ENCODE data around the gene SLC39A12. TPM values are rescaled to one million over a fixed set of nuclear protein-coding genes. Genes with fewer than 3 reads are reported as not detected.

SLC39A12 gene
- total and polyA plus RNA-seq, 2 of the 13 experiments (the other 11 are each of a cell fraction or from before 2014, with no cell fraction given), result not detected

DNA sequence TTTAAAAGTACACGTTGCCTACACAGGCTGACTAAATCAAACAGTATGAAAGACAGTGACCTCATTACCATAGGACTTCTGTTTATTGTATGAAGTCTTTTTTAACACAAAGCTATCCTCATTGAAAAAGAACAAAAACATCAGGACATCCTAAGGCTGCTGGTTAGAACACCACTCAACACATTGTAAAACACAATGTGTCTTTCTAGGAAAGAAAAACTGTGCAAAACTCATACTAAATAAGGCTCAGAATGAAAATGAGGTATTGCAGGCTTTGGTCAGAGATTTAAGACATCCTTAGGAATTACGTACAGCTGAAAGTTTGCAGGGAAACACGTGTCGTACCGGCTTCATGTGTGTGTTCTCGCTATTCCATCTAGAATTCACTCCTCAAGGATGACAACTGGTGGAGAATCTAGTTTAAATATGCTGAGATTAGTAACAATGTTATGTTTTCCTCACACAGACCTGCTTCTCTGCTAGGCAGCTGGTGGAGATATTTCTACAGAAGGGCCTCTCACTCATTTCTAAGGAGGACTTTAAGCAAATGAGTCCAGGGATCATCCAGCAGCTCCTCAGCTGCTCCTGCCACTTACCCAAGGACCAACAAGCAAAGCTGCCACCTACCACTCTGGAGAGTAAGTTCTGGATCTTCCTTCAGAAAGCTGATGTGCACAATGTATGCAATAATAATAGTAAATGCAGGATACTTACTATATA is 29.3 kb downstream of the SLC39A12 start:
- 24% methylated on average over 6 of the region's 6 CpGs for WGBS (ENCODE audit: low lambda C conversion rate)
- H3K4me2 ChIP-seq (ENCODE audit: low read depth, low read length), result no peak overlapping the region
- H3K9me3 ChIP-seq (ENCODE audit: low read length), result no peaks in the 10 kb centered on the region
- ChIA-PET CTCF (ENCODE audit: low intra/inter-chr PET ratio, low total read pairs) (no interaction called here), POLR2A (no interaction called here)
- no TSS peak for BruUV-seq (replicated peaks)
- no peak overlapping the region for H3K9ac ChIP-seq (ENCODE audit: insufficient read depth, low read depth, low read length)
- intact Hi-C loops (cut with micrococcal nuclease; ENCODE audit: unreplicated experiment), result no loop called here
- H3K4me3 ChIP-seq (replicated peaks in 1 of 3; ENCODE audit: insufficient read depth in 1 of 3, low read depth in 2 of 3, low read length in 3 of 3), result no peak overlapping the region
- no peak overlapping the region for H2AFZ ChIP-seq (ENCODE audit: low read length)
- TF ChIP-seq JDP2 (CRISPR knock-in tag; IDR thresholded peaks at IDR 0.05; ENCODE audit: borderline replicate concordance) (no peak), ELK4 (CRISPR knock-in tag; IDR thresholded peaks at IDR 0.05; ENCODE audit: borderline replicate concordance) (no peak)
- H4K20me1 ChIP-seq (ENCODE audit: insufficient read depth, low read length), result no peaks in the 10 kb centered on the region
- no peak for DNase-seq (ENCODE audit: low spot score)
- H3K27ac ChIP-seq (ENCODE audit: extremely low read length, insufficient read depth, low read length), result no peak overlapping the region
- no peak for FAIRE-seq
- in situ Hi-C loops (cut with HindIII; ENCODE audit: extremely low pct_ligation_motif_present, low pct_unique_long_range_greater_than_20kb), result no loop called here
- no peak for ATAC-seq
- no peaks in the 10 kb centered on the region for H3K27me3 ChIP-seq (ENCODE audit: control insufficient read depth in 1 of 2, insufficient read depth in 2 of 2, low read length in 2 of 2)
- no peaks in the 10 kb centered on the region for H3K4me1 ChIP-seq (ENCODE audit: insufficient read depth, low read length)
- no peaks in the 10 kb centered on the region for H3K79me2 ChIP-seq (ENCODE audit: insufficient read depth, low read length)
- no peaks in the 10 kb centered on the region for H3K36me3 ChIP-seq (replicated peaks in 1 of 2; ENCODE audit: control insufficient read depth in 1 of 2, insufficient read depth in 2 of 2, low read length in 2 of 2)

DNA sequence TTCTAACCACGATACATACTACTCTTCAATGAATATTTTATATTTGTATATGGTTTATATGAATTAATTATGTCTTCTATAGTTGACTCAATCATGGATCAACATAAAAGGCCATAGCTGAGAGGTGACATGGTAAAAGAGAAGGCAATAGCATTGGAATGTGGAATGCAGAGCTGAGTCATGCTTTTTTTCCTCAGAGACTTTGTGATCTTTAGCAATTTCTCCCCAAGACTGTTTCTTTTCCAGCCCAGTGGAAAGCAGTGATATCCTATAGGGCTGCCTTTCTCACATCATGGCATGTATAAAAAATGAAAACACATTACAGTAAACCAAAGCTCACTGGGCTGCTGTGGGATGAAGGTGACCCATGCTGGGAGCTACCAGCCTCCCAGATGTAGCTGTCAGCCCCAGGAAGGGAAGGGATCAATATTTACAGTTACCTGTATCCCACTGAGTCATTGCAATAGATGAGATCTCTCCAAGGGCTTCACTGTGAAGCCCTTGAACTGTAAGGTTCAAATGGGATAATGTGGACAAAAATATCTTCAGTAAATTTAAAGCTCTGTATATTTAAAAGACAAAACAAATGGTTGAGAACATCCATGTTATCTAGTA is 30.2 kb downstream of the SLC39A12 start:
- intact Hi-C loops (cut with micrococcal nuclease; ENCODE audit: unreplicated experiment), result no loop called here
- Histone ChIP-seq H3K79me2 (ENCODE audit: insufficient read depth, low read length) (no peaks in the 10 kb centered on the region), H3K9me3 (ENCODE audit: low read length) (no peaks in the 10 kb centered on the region), H4K20me1 (ENCODE audit: insufficient read depth, low read length) (no peaks in the 10 kb centered on the region), H3K36me3 (replicated peaks in 1 of 2; ENCODE audit: control insufficient read depth in 1 of 2, insufficient read depth in 2 of 2, low read length in 2 of 2) (no peaks in the 10 kb centered on the region), H3K4me3 (replicated peaks in 1 of 3; ENCODE audit: insufficient read depth in 1 of 3, low read depth in 2 of 3, low read length in 3 of 3) (no peak overlapping the region), H3K27me3 (ENCODE audit: control insufficient read depth in 1 of 2, insufficient read depth in 2 of 2, low read length in 2 of 2) (0 out of 5 replicates have a peak, but pooled peaks cover 0 to 1% of the 10 kb centered on the region in 2 experiments), H3K4me1 (ENCODE audit: insufficient read depth, low read length) (no peaks in the 10 kb centered on the region), H3K4me2 (ENCODE audit: low read depth, low read length) (no peak overlapping the region), H3K9ac (ENCODE audit: insufficient read depth, low read depth, low read length) (no peak overlapping the region), H3K27ac (ENCODE audit: extremely low read length, insufficient read depth, low read length) (no peak overlapping the region), H2AFZ (ENCODE audit: low read length) (no peak overlapping the region)
- CTCF ChIA-PET (ENCODE audit: low intra/inter-chr PET ratio, low total read pairs), result no interaction called here
- in situ Hi-C loops (cut with HindIII; ENCODE audit: extremely low pct_ligation_motif_present, low pct_unique_long_range_greater_than_20kb), result no loop called here
- WGBS (ENCODE audit: low lambda C conversion rate), result 5% methylated on average over 1 of the region's 1 CpG
- DNase-seq (ENCODE audit: low spot score), result no peak
- ATAC-seq, result no peak
- no peak for FAIRE-seq
- no TSS peak for BruUV-seq (replicated peaks)
- POLR2A ChIA-PET, result no interaction called here
- TF ChIP-seq ARNT2 (CRISPR knock-in tag; IDR thresholded peaks at IDR 0.05; ENCODE audit: low read depth) (no peak), MAFF (IDR thresholded peaks at IDR 0.05; ENCODE audit: low read depth, low read length) (no peak), PITX1 (CRISPR knock-in tag; IDR thresholded peaks at IDR 0.05) (no peak), ZNF224 (CRISPR knock-in tag; IDR thresholded peaks at IDR 0.05) (no peak), IKZF5 (CRISPR knock-in tag; IDR thresholded peaks at IDR 0.05) (no peak), ZNF75D (CRISPR knock-in tag; IDR thresholded peaks at IDR 0.05; ENCODE audit: borderline replicate concordance) (no peak), MLLT10 (CRISPR knock-in tag; IDR thresholded peaks at IDR 0.05) (no peak)
- TF ChIP-seq, protein P1, sequence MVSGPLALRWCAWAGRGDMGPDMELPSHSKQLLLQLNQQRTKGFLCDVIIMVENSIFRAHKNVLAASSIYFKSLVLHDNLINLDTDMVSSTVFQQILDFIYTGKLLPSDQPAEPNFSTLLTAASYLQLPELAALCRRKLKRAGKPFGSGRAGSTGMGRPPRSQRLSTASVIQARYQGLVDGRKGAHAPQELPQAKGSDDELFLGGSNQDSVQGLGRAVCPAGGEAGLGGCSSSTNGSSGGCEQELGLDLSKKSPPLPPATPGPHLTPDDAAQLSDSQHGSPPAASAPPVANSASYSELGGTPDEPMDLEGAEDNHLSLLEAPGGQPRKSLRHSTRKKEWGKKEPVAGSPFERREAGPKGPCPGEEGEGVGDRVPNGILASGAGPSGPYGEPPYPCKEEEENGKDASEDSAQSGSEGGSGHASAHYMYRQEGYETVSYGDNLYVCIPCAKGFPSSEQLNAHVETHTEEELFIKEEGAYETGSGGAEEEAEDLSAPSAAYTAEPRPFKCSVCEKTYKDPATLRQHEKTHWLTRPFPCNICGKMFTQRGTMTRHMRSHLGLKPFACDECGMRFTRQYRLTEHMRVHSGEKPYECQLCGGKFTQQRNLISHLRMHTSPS (CRISPR knock-in tag; IDR thresholded peaks at IDR 0.05; ENCODE audit: low read depth), result no peak
- TF ChIP-seq, protein P2, sequence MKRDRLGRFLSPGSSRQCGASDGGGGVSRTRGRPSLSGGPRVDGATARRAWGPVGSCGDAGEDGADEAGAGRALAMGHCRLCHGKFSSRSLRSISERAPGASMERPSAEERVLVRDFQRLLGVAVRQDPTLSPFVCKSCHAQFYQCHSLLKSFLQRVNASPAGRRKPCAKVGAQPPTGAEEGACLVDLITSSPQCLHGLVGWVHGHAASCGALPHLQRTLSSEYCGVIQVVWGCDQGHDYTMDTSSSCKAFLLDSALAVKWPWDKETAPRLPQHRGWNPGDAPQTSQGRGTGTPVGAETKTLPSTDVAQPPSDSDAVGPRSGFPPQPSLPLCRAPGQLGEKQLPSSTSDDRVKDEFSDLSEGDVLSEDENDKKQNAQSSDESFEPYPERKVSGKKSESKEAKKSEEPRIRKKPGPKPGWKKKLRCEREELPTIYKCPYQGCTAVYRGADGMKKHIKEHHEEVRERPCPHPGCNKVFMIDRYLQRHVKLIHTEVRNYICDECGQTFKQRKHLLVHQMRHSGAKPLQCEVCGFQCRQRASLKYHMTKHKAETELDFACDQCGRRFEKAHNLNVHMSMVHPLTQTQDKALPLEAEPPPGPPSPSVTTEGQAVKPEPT (CRISPR knock-in tag; IDR thresholded peaks at IDR 0.05; ENCODE audit: low read depth), result no peak

Measured in HepG2 (cell line).